Naive thymus-derived CD4-positive, alpha-beta T cell (primary cell): ENCODE measurements around the gene HS6ST3. TPM values are rescaled to one million over a fixed set of nuclear protein-coding genes. Genes with fewer than 3 reads are reported as not detected.
"Not testable (repeated sequence)": the region's sequence is repeated elsewhere in the genome, so short reads cannot be mapped to it uniquely, and the experiment has no call there.

Experiments
- ATAC-seq: fragments of 150-1000 bp; cut with Tn5 transposase; 2 replicates; pipeline ENCODE4 v1.10.0; 2021; ENCODE audit warnings: mild to moderate bottlenecking, moderate library complexity
- CTCF ChIA-PET: fragments of 350-600 bp; sonication (Branson Sonifier 250); formaldehyde crosslinking; loops from one replicate; lab custom pipeline; 2021; ENCODE audit warnings: antibody characterized with exemption; lab: Charles Lee
- POLR2A ChIA-PET: fragments of 350-600 bp; sonication (Branson Sonifier 250); formaldehyde crosslinking; loops from one replicate; lab custom pipeline; 2021; ENCODE audit warnings: antibody characterized with exemption, inconsistent platforms; lab: Charles Lee
- DNase-seq, 9 donors: peaks; one replicate each; pipeline versions ENCODE4 v3.0.0 to v3.0.0-alpha.2; 2020 to 2022; ENCODE audit warnings: mixed read lengths in 1 of 9
- H3K27ac ChIP-seq: one replicate; pipeline ENCODE4 v1.7.0; 2013; ENCODE audit warnings: mild to moderate bottlenecking, low read depth, low read length, moderate library complexity
- H3K27me3 ChIP-seq, 2 donors: one replicate each; pipeline ENCODE4 v1.7.0; 2013; ENCODE audit warnings: low read length in 2 of 2, mild to moderate bottlenecking in 2 of 2, moderate library complexity in 2 of 2; ENCODE audit not compliant: control insufficient read depth in 2 of 2, insufficient read depth in 2 of 2
- H3K36me3 ChIP-seq, 3 experiments: 1 replicate in 2 of 3; 2 replicates in 1 of 3; pipeline ENCODE4 v1.7.0; 2013; ENCODE audit warnings: low read length in 3 of 3, mild to moderate bottlenecking in 3 of 3, moderate library complexity in 1 of 3; ENCODE audit not compliant: insufficient read depth in 3 of 3, control insufficient read depth in 2 of 3
- H3K4me1 ChIP-seq, 2 donors: one replicate each; pipeline ENCODE4 v1.7.0; 2013; ENCODE audit warnings: low read length in 2 of 2, mild to moderate bottlenecking in 2 of 2, moderate library complexity in 1 of 2; ENCODE audit not compliant: control insufficient read depth in 2 of 2, insufficient read depth in 2 of 2
- H3K4me3 ChIP-seq: 2 replicates; pipeline ENCODE4 v1.7.0; 2013; ENCODE audit warnings: mild to moderate bottlenecking, low read length
- H3K9me3 ChIP-seq, 3 experiments: 1 replicate in 2 of 3; 2 replicates in 1 of 3; pipeline ENCODE4 v1.7.0; 2013; ENCODE audit warnings: low read length in 3 of 3; ENCODE audit not compliant: control insufficient read depth in 2 of 3
- H3K27ac Mint-ChIP-seq, 9 donors: one replicate each; pipeline ENCODE4 v1.8.0; 2020 to 2022; ENCODE audit warnings: mixed read lengths in 9 of 9, mild to moderate bottlenecking in 8 of 9, moderate library complexity in 5 of 9, inconsistent platforms in 2 of 9
- H3K27me3 Mint-ChIP-seq, 5 donors: one replicate each; pipeline ENCODE4 v1.8.0; 2021 to 2022; ENCODE audit warnings: mixed read lengths in 5 of 5, mild to moderate bottlenecking in 1 of 5
- H3K36me3 Mint-ChIP-seq, 5 donors: one replicate each; pipeline ENCODE4 v1.8.0; 2020 to 2022; ENCODE audit warnings: mixed read lengths in 5 of 5, mild to moderate bottlenecking in 3 of 5, inconsistent platforms in 1 of 5
- H3K4me1 Mint-ChIP-seq, 7 donors: one replicate each; pipeline ENCODE4 v1.8.0; 2020 to 2022; ENCODE audit warnings: mixed read lengths in 7 of 7, mild to moderate bottlenecking in 3 of 7, inconsistent platforms in 1 of 7
- H3K4me3 Mint-ChIP-seq, 10 donors: one replicate each; pipeline ENCODE4 v1.8.0; 2020 to 2022; ENCODE audit warnings: mild to moderate bottlenecking in 10 of 10, mixed read lengths in 10 of 10, moderate library complexity in 6 of 10, inconsistent platforms in 2 of 10
- H3K9me3 Mint-ChIP-seq, 11 donors: one replicate each; pipeline ENCODE4 v1.8.0; 2020 to 2022; ENCODE audit warnings: mixed read lengths in 11 of 11, mild to moderate bottlenecking in 4 of 11, inconsistent platforms in 1 of 11, moderate library complexity in 1 of 11
- intact Hi-C, 2 donors: fragments of 100-400 bp; cut with micrococcal nuclease; formaldehyde crosslinking; loops; one replicate each; pipeline ENCODE4 v1.15.1; 2023
- polyA plus RNA-seq, 2 donors: library from polyadenylated mRNA; unstranded; fragments of 300-500 nt; fragmentation: Illumina TruSeq; gene quantifications; one replicate each; pipeline ENCODE4 v1.2.3, GENCODE V29; 2021
- total RNA-seq, 6 experiments: library from RNA in 5 of 6; stranded (reverse) in 5 of 6; gene quantifications; 1 replicate in 5 of 6; 2 replicates in 1 of 6; pipeline ENCODE4 v1.2.3 and lab custom pipeline; 2021 to 2026

HS6ST3 gene
- total and polyA plus RNA-seq, 7 experiments from 2014 or later: not detected

- peaks cover 3 to 30% (median 13%) of the 10 kb centered on the region in 11 donors for H3K9me3 Mint-ChIP-seq
- H3K4me1 Mint-ChIP-seq: no peaks in the 10 kb centered on the region
- H3K9me3 ChIP-seq: no peaks in the 10 kb centered on the region
- no peak overlapping the region for H3K27ac Mint-ChIP-seq
- no peak overlapping the region for H3K4me3 ChIP-seq
- ATAC-seq: no peak
- POLR2A ChIA-PET: no interaction called here
- H3K27me3 ChIP-seq: no peaks in the 10 kb centered on the region
- CTCF ChIA-PET: no interaction called here
- intact Hi-C loops: no loop called here
- H3K4me1 ChIP-seq: no peaks in the 10 kb centered on the region
- no peaks in the 10 kb centered on the region for H3K27me3 Mint-ChIP-seq
- H3K36me3 ChIP-seq: no peaks in the 10 kb centered on the region
- DNase-seq: no peak
- H3K4me3 Mint-ChIP-seq: no peak overlapping the region
- no peak overlapping the region for H3K27ac ChIP-seq
- no peaks in the 10 kb centered on the region for H3K36me3 Mint-ChIP-seq
Measured at GRCh38 chr13:96772426-96772825, 682.5 kb downstream of the HS6ST3 start.

- H3K27ac ChIP-seq, H3K36me3 Mint-ChIP-seq, H3K36me3 ChIP-seq, DNase-seq, H3K27ac Mint-ChIP-seq, POLR2A ChIA-PET, H3K4me1 Mint-ChIP-seq, H3K27me3 ChIP-seq, H3K27me3 Mint-ChIP-seq, CTCF ChIA-PET, ATAC-seq, H3K9me3 ChIP-seq, intact Hi-C loops, H3K4me3 ChIP-seq, H3K4me3 Mint-ChIP-seq, H3K4me1 ChIP-seq: not testable (repeated sequence)
- H3K9me3 Mint-ChIP-seq: peaks cover 0 to 44% (median 22%) of the 10 kb centered on the region in 11 donors
Measured at GRCh38 chr13:96778302-96778701, 688.4 kb downstream of the HS6ST3 start.

- H3K4me3 Mint-ChIP-seq: no peak overlapping the region
- H3K36me3 Mint-ChIP-seq: no peaks in the 10 kb centered on the region
- ATAC-seq: no peak
- DNase-seq: no peak
- no peaks in the 10 kb centered on the region for H3K27me3 ChIP-seq
- H3K4me1 Mint-ChIP-seq: no peaks in the 10 kb centered on the region
- no peaks in the 10 kb centered on the region for H3K9me3 ChIP-seq
- no peak overlapping the region for H3K27ac ChIP-seq
- POLR2A ChIA-PET: no interaction called here
- CTCF ChIA-PET: no interaction called here
- H3K9me3 Mint-ChIP-seq: peaks cover 0 to 36% (median 21%) of the 10 kb centered on the region in 11 donors
- intact Hi-C loops: no loop called here
- no peak overlapping the region for H3K4me3 ChIP-seq
- no peak overlapping the region for H3K27ac Mint-ChIP-seq
- no peaks in the 10 kb centered on the region for H3K4me1 ChIP-seq
- no peaks in the 10 kb centered on the region for H3K36me3 ChIP-seq
- no peaks in the 10 kb centered on the region for H3K27me3 Mint-ChIP-seq
Measured at GRCh38 chr13:96779691-96780090, 689.8 kb downstream of the HS6ST3 start.

GRCh38 chr13:96780105-96780504 lies 690.2 kb downstream of the HS6ST3 start:
- Mint-ChIP-seq H3K4me3 (no peak overlapping the region), H3K9me3 (peaks cover under 1 to 37% (median 21%) of the 10 kb centered on the region in 11 donors), H3K4me1 (no peaks in the 10 kb centered on the region), H3K27ac (no peak overlapping the region), H3K36me3 (no peaks in the 10 kb centered on the region), H3K27me3 (no peaks in the 10 kb centered on the region)
- no peak for ATAC-seq
- CTCF ChIA-PET: no interaction called here
- intact Hi-C loops: no loop called here
- POLR2A ChIA-PET: interaction anchor here (0.6 kb wide), 1 partner anchor 722 kb away, joined by 3 read pairs; no protein-coding TSS in a partner anchor
- Histone ChIP-seq H3K4me1 (no peaks in the 10 kb centered on the region), H3K27ac (no peak overlapping the region), H3K4me3 (no peak overlapping the region), H3K36me3 (no peaks in the 10 kb centered on the region), H3K9me3 (no peaks in the 10 kb centered on the region), H3K27me3 (no peaks in the 10 kb centered on the region)
- DNase-seq: no peak

GRCh38 chr13:96781141-96781540 lies 691.2 kb downstream of the HS6ST3 start:
- H3K36me3 ChIP-seq: no peaks in the 10 kb centered on the region
- Mint-ChIP-seq H3K36me3 (no peaks in the 10 kb centered on the region), H3K4me3 (no peak overlapping the region), H3K4me1 (no peaks in the 10 kb centered on the region), H3K9me3 (peaks cover 1 to 34% (median 19%) of the 10 kb centered on the region in 11 donors), H3K27ac (no peak overlapping the region), H3K27me3 (no peaks in the 10 kb centered on the region)
- ATAC-seq: no peak
- no peak overlapping the region for H3K27ac ChIP-seq
- no peaks in the 10 kb centered on the region for H3K27me3 ChIP-seq
- no peak overlapping the region for H3K4me3 ChIP-seq
- intact Hi-C loops: no loop called here
- no peaks in the 10 kb centered on the region for H3K9me3 ChIP-seq
- CTCF ChIA-PET: interaction anchor here (0.7 kb wide), 1 partner anchor 806 kb away, joined by 3 read pairs; no protein-coding TSS in a partner anchor
- POLR2A ChIA-PET: no interaction called here
- no peaks in the 10 kb centered on the region for H3K4me1 ChIP-seq
- no peak for DNase-seq

GRCh38 chr13:96782186-96782585 lies 692.3 kb downstream of the HS6ST3 start:
- Histone ChIP-seq H3K36me3 (no peaks in the 10 kb centered on the region), H3K27ac (no peak overlapping the region), H3K4me3 (no peak overlapping the region), H3K4me1 (no peaks in the 10 kb centered on the region), H3K27me3 (no peaks in the 10 kb centered on the region), H3K9me3 (no peaks in the 10 kb centered on the region)
- Mint-ChIP-seq H3K4me3 (no peak overlapping the region), H3K27me3 (no peaks in the 10 kb centered on the region), H3K4me1 (no peaks in the 10 kb centered on the region), H3K36me3 (no peaks in the 10 kb centered on the region), H3K9me3 (peaks cover 3 to 27% (median 14%) of the 10 kb centered on the region in 11 donors), H3K27ac (no peak overlapping the region)
- ATAC-seq (no peak), DNase-seq (no peak)
- intact Hi-C loops: no loop called here
- ChIA-PET POLR2A (no interaction called here), CTCF (no interaction called here)

- H3K27ac Mint-ChIP-seq: no peak overlapping the region
- DNase-seq: no peak
- H3K4me1 Mint-ChIP-seq: no peaks in the 10 kb centered on the region
- Histone ChIP-seq H3K4me3 (no peak overlapping the region), H3K36me3 (no peaks in the 10 kb centered on the region), H3K27me3 (no peaks in the 10 kb centered on the region), H3K4me1 (no peaks in the 10 kb centered on the region), H3K9me3 (no peaks in the 10 kb centered on the region), H3K27ac (no peak overlapping the region)
- CTCF ChIA-PET: no interaction called here
- H3K9me3 Mint-ChIP-seq: peaks cover 3 to 23% (median 9%) of the 10 kb centered on the region in 11 donors
- no peak overlapping the region for H3K4me3 Mint-ChIP-seq
- no peak for ATAC-seq
- POLR2A ChIA-PET: no interaction called here
- H3K36me3 Mint-ChIP-seq: no peaks in the 10 kb centered on the region
- intact Hi-C loops: no loop called here
- no peaks in the 10 kb centered on the region for H3K27me3 Mint-ChIP-seq
Measured at GRCh38 chr13:96783057-96783456, 693.1 kb downstream of the HS6ST3 start.
